ENCODE measurements around the gene MLX.

GRCh38 chr17:42563950-42564349, 3.0 kb upstream of the MLX start:
- TF ChIP-seq POLR2A (IDR thresholded peaks at IDR 0.05) (no peak), CTCF (IDR thresholded peaks at IDR 0.05) (no peak)
